Effector memory CD4-positive, alpha-beta T cell (primary cell): ENCODE data around the gene ZNF423.

Experiments used
- DNase-seq, 3 donors: peaks; one replicate each; pipeline ENCODE4 v3.0.0-alpha.2; 2020
- H3K27ac ChIP-seq: 2 replicates; pipeline ENCODE4 v1.7.0; 2013; ENCODE audit warnings: mild to moderate bottlenecking, low read length, moderate library complexity; ENCODE audit not compliant: insufficient read depth, poor library complexity, severe bottlenecking
- H3K27me3 ChIP-seq: replicated peaks from 2 replicates; pipeline ENCODE4 v1.7.0; 2013; ENCODE audit warnings: mild to moderate bottlenecking, low read length; ENCODE audit not compliant: insufficient read depth, control insufficient read depth, poor library complexity, severe bottlenecking
- H3K36me3 ChIP-seq: 2 replicates; pipeline ENCODE4 v1.7.0; 2013; ENCODE audit warnings: mild to moderate bottlenecking, low read length, moderate library complexity; ENCODE audit not compliant: control insufficient read depth, insufficient read depth
- H3K4me1 ChIP-seq: 2 replicates; pipeline ENCODE4 v1.7.0; 2013; ENCODE audit warnings: low read length, mild to moderate bottlenecking; ENCODE audit not compliant: control insufficient read depth, insufficient read depth, poor library complexity, severe bottlenecking
- H3K4me3 ChIP-seq: 2 replicates; pipeline ENCODE4 v1.7.0; 2013; ENCODE audit warnings: low read length, low read depth, mild to moderate bottlenecking; ENCODE audit not compliant: insufficient read depth, poor library complexity, severe bottlenecking
- H3K9me3 ChIP-seq: 2 replicates; pipeline ENCODE4 v1.7.0; 2013; ENCODE audit warnings: mild to moderate bottlenecking, low read length, moderate library complexity; ENCODE audit not compliant: control insufficient read depth

The ZNF423 gene

DNA sequence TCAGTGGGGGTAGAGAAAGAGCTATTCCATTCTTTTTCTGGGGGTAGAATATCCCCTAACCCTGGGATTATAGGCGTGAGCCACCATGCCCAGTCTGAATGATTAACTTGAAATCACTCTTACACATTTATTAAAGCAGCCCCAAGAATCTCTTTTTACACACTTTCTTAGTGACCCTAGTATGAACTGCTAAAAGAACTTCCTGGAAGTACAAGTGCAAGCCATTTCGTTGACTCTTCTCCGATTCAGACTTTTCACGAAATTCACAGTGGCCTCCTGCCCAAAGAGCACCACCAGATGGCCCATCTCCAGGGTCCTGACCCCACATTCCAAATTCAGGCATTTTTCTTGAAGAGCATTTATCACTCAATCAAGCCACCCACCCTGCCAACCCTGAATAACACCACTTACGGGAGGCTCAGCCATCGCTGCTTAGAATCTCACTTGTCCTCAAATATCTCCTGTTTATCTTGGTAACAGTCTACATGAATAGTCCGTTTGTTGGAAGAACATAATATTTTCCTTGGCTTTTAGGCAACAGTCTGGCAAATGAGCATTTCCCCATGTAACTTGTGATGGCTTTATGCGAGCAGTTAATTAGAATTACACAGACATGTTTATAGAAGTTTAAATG lies 28.0 kb downstream of the ZNF423 start:
- no peak overlapping the region for H3K4me3 ChIP-seq
- no peaks in the 10 kb centered on the region for H3K27me3 ChIP-seq
- no peaks in the 10 kb centered on the region for H3K9me3 ChIP-seq
- no peaks in the 10 kb centered on the region for H3K4me1 ChIP-seq
- DNase-seq: no peak
- no peak overlapping the region for H3K27ac ChIP-seq
- H3K36me3 ChIP-seq: no peaks in the 10 kb centered on the region

DNA sequence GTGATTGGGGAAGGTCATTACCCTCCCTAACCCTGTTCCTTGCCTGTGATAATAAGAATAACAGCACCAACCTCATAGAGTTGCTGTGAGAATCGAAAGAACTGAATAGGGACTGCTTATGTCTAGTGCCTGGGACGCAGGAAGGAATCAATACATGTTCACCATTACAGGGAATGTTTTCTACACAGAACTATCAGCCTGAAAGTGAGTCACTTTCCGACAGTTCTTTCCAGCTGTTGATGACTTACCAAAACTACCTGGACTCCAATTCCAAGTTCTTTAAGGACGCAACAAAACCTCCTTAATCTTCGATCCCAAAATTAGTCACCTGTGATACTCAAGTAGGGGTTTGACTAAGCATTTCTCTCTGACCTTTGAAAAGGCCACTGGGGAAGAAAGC lies 29.4 kb downstream of the ZNF423 start:
- Histone ChIP-seq H3K4me1 (no peaks in the 10 kb centered on the region), H3K27me3 (no peaks in the 10 kb centered on the region), H3K27ac (no peak overlapping the region), H3K9me3 (no peaks in the 10 kb centered on the region), H3K36me3 (no peaks in the 10 kb centered on the region), H3K4me3 (no peak overlapping the region)
- DNase-seq: no peak

DNA sequence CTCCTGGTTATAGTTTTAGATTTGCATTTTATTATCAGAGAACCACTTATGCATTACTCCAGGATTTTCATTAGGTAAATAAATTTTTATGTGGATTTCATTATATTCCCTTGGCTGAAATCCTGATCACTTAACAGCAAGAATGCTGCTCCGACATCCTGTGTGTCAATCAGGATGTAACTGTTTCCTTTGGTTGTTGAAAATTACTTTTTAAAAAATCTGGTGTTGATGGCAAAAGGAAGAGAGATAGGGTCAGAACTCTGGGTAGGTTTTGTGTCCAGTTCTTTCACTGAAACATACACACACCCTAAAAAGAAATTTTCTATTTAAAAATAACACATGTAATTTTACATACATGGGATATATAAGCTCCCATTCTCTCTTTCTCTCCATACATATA lies 30.9 kb downstream of the ZNF423 start:
- H3K27me3 ChIP-seq: no peaks in the 10 kb centered on the region
- no peaks in the 10 kb centered on the region for H3K36me3 ChIP-seq
- no peak overlapping the region for H3K27ac ChIP-seq
- H3K4me1 ChIP-seq: no peaks in the 10 kb centered on the region
- H3K4me3 ChIP-seq: no peak overlapping the region
- H3K9me3 ChIP-seq: no peaks in the 10 kb centered on the region
- no peak for DNase-seq

DNA sequence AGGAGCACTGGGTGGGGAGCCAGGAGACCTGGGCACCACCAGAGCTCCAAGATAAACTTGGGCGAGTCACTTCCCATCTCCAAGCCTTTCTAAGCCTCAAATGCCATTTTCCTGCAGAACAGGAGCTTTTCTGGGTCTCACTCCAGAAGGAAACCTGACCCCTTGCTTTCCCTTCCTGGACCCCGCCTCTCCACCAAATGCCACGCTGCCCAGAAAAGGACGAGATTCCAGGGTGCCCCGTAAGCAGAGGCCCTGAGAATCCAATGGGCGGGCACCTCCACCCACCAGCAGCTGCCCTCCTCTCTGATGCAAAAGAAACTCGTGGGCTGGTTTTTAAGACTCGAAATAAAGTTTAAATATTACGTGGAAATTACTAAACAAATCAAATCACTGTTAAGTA lies 31.3 kb downstream of the ZNF423 start:
- Histone ChIP-seq H3K4me3 (no peak overlapping the region), H3K27me3 (no peaks in the 10 kb centered on the region), H3K27ac (no peak overlapping the region), H3K4me1 (no peaks in the 10 kb centered on the region), H3K36me3 (no peaks in the 10 kb centered on the region), H3K9me3 (no peaks in the 10 kb centered on the region)
- DNase-seq: no peak

DNA sequence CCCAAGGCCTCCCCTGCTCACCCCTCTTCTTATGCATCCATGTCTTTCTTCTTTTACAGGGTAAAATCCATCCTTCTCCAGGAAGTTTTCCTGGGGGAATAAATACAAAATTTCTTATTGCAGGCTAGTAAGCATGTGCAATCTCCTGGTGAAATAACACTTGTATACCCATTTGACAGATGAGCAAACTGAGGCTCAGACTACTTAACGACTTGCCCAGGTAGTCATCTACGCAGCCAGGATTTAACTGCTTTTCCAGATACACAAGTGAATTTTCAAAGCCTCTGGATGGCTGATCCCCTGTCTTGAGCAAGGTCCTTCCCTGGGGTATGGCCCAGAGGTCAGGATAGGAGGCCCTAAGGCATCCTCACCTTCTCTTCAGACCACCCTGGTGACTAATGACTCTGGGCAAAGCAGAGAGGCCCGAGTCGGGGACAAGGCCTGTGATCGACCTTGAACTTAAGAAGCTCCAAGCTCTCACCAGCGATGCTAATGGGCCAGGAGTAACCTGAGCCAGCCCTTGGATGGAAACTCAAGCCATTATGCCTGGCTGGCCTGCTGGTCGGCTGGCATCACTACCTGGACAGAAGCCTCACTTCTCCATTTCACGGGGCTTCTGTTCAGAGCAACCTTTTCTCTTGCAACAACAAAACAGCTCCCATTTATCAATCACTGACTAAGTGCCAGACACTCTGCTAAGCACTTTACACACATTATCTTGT lies 33.1 kb downstream of the ZNF423 start:
- no peak for DNase-seq
- Histone ChIP-seq H3K4me3 (no peak overlapping the region), H3K27ac (no peak overlapping the region), H3K9me3 (no peaks in the 10 kb centered on the region), H3K36me3 (no peaks in the 10 kb centered on the region), H3K27me3 (no peaks in the 10 kb centered on the region), H3K4me1 (no peaks in the 10 kb centered on the region)

DNA sequence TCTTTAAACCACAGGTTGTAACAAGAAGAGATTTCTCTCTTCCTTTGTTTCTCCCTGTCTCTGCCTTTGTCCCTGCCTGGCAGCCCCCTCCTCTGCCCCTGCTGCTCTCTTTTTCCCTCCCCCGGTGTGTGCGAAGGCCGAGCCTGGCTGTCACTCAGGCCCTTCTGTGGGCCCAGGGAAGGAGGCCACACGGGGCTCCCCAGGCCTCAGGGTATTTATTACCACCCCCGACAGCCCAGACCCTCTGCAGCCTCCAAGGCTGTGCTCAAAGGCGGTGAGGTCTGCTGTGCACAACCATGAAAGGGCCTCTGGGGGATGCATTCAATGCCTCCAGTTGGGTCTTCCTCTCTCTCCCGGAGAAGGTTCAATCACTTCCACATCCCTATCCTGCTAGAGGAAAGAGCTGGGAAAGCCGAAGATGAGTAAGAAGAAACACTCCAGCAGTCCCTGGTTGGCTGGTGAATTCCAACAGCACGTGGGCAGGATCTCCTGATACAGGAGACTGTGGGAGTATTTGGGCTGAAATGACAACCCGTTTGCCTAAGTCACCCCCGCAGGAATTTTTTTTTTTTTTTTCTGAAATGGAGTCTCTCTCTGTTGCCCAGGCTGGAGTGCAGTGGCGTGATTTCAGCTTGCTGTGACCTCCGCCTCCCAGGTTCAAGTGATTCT lies 34.2 kb downstream of the ZNF423 start:
- no peak overlapping the region for H3K4me3 ChIP-seq
- H3K9me3 ChIP-seq: no peaks in the 10 kb centered on the region
- no peaks in the 10 kb centered on the region for H3K27me3 ChIP-seq
- no peak overlapping the region for H3K27ac ChIP-seq
- no peak for DNase-seq
- no peaks in the 10 kb centered on the region for H3K36me3 ChIP-seq
- no peaks in the 10 kb centered on the region for H3K4me1 ChIP-seq

DNA sequence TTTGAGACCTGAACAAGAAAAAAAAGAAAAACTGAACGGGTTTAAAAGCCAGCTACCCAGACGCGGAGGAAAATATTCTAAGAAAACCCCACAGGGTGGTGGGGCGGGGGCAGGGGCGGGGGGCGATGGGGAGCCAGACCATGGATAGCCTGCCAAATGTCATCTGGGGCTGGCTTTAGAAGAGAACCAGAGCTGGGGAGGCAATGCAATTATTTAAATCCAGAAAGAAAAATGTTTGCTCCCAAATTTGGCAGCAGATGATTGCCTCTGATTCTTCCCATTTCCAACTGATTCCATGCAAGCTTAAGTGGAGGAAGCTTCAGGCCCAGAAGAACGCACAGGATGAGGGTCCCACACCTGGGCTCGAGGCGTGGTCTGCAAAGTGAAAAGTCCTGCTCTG lies 34.8 kb downstream of the ZNF423 start:
- Histone ChIP-seq H3K27ac (no peak overlapping the region), H3K4me1 (no peaks in the 10 kb centered on the region), H3K36me3 (no peaks in the 10 kb centered on the region), H3K4me3 (no peak overlapping the region), H3K9me3 (no peaks in the 10 kb centered on the region), H3K27me3 (no peaks in the 10 kb centered on the region)
- no peak for DNase-seq

DNA sequence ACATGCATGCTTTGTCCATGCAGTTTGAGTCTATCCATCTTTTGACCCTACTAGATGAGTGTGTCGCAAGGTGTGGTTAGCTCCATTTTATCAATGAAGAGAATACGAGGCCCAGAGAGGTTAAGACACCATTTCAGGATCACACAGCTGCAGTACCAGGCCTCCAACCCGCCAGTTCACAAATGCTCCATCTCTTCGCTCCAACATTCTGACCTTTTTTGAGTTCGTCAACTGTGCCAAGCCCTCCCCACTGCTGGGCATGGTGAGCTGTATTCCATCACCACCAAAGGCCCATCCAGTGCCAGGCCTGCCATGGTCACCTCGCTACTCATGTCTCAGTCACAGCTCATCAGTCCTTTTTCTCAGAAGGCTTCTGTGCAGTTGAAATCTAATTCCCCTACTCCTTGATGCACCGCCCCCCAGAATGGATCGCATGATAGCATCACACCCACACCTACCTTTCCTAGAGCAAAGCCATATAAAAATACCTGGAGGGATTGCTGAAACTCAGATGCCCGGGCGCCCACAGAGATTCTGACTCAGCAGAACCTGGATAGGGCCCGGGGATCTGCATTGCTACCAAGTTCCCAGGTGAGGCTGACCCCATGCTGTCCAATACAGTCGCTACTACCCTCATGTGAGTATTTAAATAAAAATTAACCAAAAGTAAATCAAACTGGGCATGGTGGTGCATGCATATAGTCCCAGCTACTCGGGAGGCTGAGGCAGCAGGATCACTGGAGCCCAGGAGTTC lies 38.0 kb downstream of the ZNF423 start:
- DNase-seq: no peak
- no peaks in the 10 kb centered on the region for H3K36me3 ChIP-seq
- no peaks in the 10 kb centered on the region for H3K27me3 ChIP-seq
- no peaks in the 10 kb centered on the region for H3K9me3 ChIP-seq
- no peaks in the 10 kb centered on the region for H3K4me1 ChIP-seq
- no peak overlapping the region for H3K4me3 ChIP-seq
- no peak overlapping the region for H3K27ac ChIP-seq

DNA sequence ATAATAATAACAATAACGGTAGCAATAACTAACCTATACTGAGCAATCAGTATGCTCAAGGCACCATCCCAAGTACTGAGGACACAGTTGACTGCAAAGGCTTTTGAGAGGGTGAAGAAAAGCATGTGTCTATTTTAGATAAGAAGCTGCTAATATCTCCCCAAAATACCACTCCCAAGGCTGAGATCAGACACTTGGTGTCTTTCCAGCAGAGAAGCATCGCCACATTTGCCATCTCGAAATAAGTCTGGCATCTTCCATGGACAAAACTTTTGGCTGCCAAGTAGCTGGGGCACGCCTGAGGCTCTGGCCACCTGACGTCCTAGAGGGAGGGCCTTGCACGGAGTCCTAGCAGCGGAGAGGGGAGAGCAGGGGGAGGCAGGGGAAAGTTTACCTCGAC lies 39.0 kb downstream of the ZNF423 start:
- no peaks in the 10 kb centered on the region for H3K9me3 ChIP-seq
- no peak overlapping the region for H3K4me3 ChIP-seq
- H3K36me3 ChIP-seq: no peaks in the 10 kb centered on the region
- H3K27ac ChIP-seq: no peak overlapping the region
- H3K27me3 ChIP-seq: no peaks in the 10 kb centered on the region
- DNase-seq: no peak
- no peaks in the 10 kb centered on the region for H3K4me1 ChIP-seq
